Epithelial cell of esophagus (primary cell): ENCODE results near the gene SLFN14.
A peak's percentile ranks its signal among the peaks of the same experiment; 100 is the strongest.

Source experiments
- DNase-seq: peaks from one replicate; pipeline ENCODE4 v3.0.0; 2010; ENCODE audit warnings: low read depth
- H3K4me3 ChIP-seq: 2 replicates; pipeline ENCODE4 v1.5.1; 2011; ENCODE audit warnings: mild to moderate bottlenecking, low read length, control low read depth
- TF ChIP-seq, protein P1 (sequence below): IDR thresholded peaks from 2 replicates; pipeline ENCODE4 v1.5.1; 2011; ENCODE audit warnings: low read depth, mild to moderate bottlenecking, low read length, control low read depth, inconsistent platforms; ENCODE audit not compliant: insufficient read depth; ENCODE audit errors: missing control alignments

The SLFN14 gene

DNA sequence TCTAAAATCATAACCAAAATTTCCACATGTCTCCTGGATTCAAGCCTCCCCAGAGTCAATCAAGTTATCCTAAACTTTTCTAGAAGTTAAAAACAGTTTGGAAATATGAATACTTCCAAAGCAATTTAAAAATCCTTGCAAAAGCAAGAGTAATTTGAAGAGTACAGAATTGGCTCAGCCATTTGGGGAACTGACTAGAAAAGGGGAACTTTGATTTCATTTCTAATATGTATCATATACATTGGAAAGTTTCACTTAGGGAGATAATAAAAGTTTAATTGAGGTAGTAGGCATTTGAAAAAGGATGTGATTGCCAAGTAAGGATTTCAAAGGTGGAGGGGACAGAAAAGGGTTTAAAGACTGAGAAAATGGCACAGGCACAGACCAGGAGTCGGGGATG is 14.1 kb downstream of the SLFN14 start:
- DNase-seq: no peak
- TF ChIP-seq, protein P1, sequence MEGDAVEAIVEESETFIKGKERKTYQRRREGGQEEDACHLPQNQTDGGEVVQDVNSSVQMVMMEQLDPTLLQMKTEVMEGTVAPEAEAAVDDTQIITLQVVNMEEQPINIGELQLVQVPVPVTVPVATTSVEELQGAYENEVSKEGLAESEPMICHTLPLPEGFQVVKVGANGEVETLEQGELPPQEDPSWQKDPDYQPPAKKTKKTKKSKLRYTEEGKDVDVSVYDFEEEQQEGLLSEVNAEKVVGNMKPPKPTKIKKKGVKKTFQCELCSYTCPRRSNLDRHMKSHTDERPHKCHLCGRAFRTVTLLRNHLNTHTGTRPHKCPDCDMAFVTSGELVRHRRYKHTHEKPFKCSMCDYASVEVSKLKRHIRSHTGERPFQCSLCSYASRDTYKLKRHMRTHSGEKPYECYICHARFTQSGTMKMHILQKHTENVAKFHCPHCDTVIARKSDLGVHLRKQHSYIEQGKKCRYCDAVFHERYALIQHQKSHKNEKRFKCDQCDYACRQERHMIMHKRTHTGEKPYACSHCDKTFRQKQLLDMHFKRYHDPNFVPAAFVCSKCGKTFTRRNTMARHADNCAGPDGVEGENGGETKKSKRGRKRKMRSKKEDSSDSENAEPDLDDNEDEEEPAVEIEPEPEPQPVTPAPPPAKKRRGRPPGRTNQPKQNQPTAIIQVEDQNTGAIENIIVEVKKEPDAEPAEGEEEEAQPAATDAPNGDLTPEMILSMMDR: no peak
- H3K4me3 ChIP-seq: no peak overlapping the region

DNA sequence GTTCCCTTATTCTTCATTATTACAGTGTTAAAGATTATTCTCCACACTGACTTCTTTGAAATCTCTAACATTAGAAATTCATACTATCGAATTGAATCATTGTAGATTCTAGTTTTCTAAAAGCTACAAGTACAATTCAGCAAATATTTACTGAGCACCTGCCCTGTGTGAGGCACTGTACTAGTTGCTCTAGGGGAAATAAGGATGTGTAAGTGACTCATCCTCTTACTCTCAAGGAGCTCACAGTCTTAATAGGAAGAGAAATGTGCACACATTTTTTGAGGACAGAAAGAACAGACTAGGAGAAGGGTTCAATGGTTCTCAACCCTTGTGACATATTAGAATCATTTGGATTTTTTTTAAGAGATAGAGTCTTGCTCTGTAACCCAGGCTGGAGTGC is 15.5 kb downstream of the SLFN14 start:
- TF ChIP-seq, protein P1: no peak
- DNase-seq: peak; percentile 50
- no peak overlapping the region for H3K4me3 ChIP-seq

- TF ChIP-seq, protein P1: no peak
- peak; percentile 28 for DNase-seq
- H3K4me3 ChIP-seq: no peak overlapping the region
These were observed 16.8 kb downstream of the SLFN14 start for GRCh38 chr17:35543856-35544255.

DNA sequence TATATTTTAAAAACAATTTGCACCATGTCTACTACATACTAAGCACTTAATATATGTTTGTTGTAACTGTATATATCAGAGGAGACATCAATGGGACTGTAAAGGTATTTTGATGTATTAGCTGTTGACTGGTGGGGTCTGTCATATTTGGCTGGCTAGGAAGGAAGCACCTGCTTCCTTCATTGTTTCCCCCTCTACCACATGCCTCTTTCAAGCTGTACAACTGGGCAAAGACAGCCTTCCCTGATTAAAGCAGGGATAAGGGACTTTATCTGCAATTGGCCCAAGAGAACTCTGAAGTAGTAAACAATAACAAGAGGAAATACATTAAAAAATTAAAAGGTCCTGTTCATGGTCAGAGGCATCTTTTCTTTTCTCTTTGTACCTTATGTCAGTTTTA is 17.6 kb downstream of the SLFN14 start:
- TF ChIP-seq, protein P1: no peak

DNA sequence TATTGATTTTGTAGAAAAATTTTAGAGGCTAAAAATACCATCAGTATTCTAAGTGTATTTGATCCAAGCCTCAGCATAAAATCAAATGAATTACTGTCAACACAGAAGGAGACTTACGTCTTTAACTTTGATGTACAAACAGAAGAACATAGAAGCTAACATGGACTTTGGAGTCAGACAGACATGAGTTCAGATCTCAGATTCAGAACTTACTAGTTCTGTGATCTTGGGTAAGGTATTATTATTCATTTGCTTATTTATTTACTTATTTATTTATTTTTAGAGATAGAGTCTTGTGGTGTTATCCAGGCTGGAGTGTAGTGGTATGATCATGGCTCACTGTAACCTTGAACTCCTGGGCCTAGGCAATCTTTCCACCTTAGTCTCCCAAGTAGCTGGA is 19.2 kb downstream of the SLFN14 start:
- H3K4me3 ChIP-seq: no peak overlapping the region
- TF ChIP-seq, protein P1: no peak
- DNase-seq: no peak

More for the DNA sequence above, 17.6 kb downstream of the SLFN14 start:
- H3K4me3 ChIP-seq: no peak overlapping the region
- DNase-seq: no peak

GRCh38 chr17:35540589-35541404 is 19.8 kb downstream of the SLFN14 start:
- H3K4me3 ChIP-seq: no peak overlapping the region
- TF ChIP-seq, protein P1: no peak
- peak; percentile 18 for DNase-seq

DNA sequence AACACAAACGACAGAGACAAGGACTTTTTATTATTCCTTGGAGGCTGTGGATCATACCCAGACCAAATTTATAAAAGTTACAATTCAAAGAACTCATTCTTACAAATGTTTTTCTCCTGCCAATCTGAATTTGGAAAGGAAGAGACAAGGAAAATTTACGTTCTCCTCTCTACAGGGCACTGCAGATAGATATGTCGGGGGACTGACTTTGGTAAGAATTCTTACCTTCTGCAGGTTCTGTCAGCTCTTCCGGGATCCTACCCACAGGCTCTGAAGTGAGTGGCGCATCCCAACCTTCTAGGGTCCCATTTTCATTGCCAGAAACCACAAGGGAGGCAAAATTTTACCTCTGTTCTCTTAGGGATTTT is 21.0 kb downstream of the SLFN14 start:
- TF ChIP-seq, protein P1: no peak
- no peak for DNase-seq
- no peak overlapping the region for H3K4me3 ChIP-seq
